HepG2 (cell line): Measurements from ENCODE around the gene SMYD1. TPM values are rescaled to one million over a fixed set of nuclear protein-coding genes. Genes with fewer than 3 reads are reported as not detected.

Experiments used
- ARNTL ChIP-seq: sonication (generic); formaldehyde crosslinking; IDR thresholded peaks from 2 replicates; pipeline ENCODE4 v1.4.0; 2020; ENCODE audit warnings: mild to moderate bottlenecking, missing genetic modification reagents
- CBX1 ChIP-seq: IDR thresholded peaks from one replicate; pipeline ENCODE4 v1.6.1; 2016; ENCODE audit warnings: antibody characterized with exemption, low read depth
- CEBPB ChIP-seq: IDR thresholded peaks from 2 replicates; pipeline ENCODE4 v1.6.1; 2011; ENCODE audit warnings: low read depth, low read length, improper control_type of control experiment, borderline replicate concordance
- CENPX ChIP-seq: sonication (generic); formaldehyde crosslinking; IDR thresholded peaks from 2 replicates; pipeline ENCODE4 v1.9.0; 2021; ENCODE audit warnings: mild to moderate bottlenecking, missing genetic modification reagents, moderate library complexity
- ISL2 ChIP-seq: sonication (generic); formaldehyde crosslinking; IDR thresholded peaks from 2 replicates; pipeline ENCODE4 v1.5.0; 2020; ENCODE audit warnings: missing genetic modification reagents
- RBM39 ChIP-seq: fragments of 200-400 bp; formaldehyde crosslinking; IDR thresholded peaks from one replicate; pipeline ENCODE4 v1.6.1; 2018; ENCODE audit warnings: antibody characterized with exemption, mild to moderate bottlenecking, low read depth, low read length; ENCODE audit not compliant: poor library complexity, severe bottlenecking
- SIX1 ChIP-seq: sonication (generic); formaldehyde crosslinking; IDR thresholded peaks from 2 replicates; pipeline ENCODE4 v1.4.0; 2020; ENCODE audit warnings: missing genetic modification reagents, borderline replicate concordance
- TRIM24 ChIP-seq: sonication (generic); formaldehyde crosslinking; IDR thresholded peaks from 2 replicates; pipeline ENCODE4 v1.8.0; 2022; ENCODE audit warnings: mild to moderate bottlenecking, missing genetic modification reagents
- ZMYM4 ChIP-seq: sonication (generic); formaldehyde crosslinking; IDR thresholded peaks from 2 replicates; pipeline ENCODE4 v1.8.1; 2023; ENCODE audit warnings: mild to moderate bottlenecking, missing genetic modification reagents
- ZNF614 ChIP-seq: IDR thresholded peaks from 2 replicates; pipeline ENCODE4 v1.6.1; 2018; ENCODE audit warnings: missing biosample characterization, missing genetic modification reagents, inconsistent platforms, borderline replicate concordance
- ZNF782 ChIP-seq: sonication (generic); formaldehyde crosslinking; IDR thresholded peaks from 2 replicates; pipeline ENCODE4 v1.4.0; 2020; ENCODE audit warnings: missing genetic modification reagents, mild to moderate bottlenecking, borderline replicate concordance
- polyA plus RNA-seq, 8 experiments: library from polyadenylated mRNA; depleted of rRNA in 3 of 8; stranded (reverse) in 7 of 8; unstranded in 1 of 8; fragments of >200 nt; fragmentation: Illumina TruSeq in 4 of 8; extraction: Trizol in 4 of 8; gene quantifications; 2 replicates each; pipeline versions ENCODE4 v1.2.1 to v1.2.3, GENCODE V29; 2011 to 2016; ENCODE audit warnings: low read depth in 4 of 8, missing spikeins in 1 of 8, mixed read lengths in 1 of 8; ENCODE audit not compliant: insufficient read depth in 1 of 8
- total RNA-seq, 5 experiments: library from RNA; depleted of rRNA; stranded (reverse); fragments of >200 nt; fragmentation: Illumina TruSeq; extraction: Trizol; gene quantifications; 2 replicates each; pipeline ENCODE4 v1.2.3, GENCODE V29; 2016; ENCODE audit warnings: low read depth in 1 of 5
- TF ChIP-seq, protein P1 (sequence below): sonication (generic); formaldehyde crosslinking; IDR thresholded peaks from 2 replicates; pipeline ENCODE4 v1.4.0; 2020; ENCODE audit warnings: missing genetic modification reagents
- TF ChIP-seq, protein P2 (sequence below): IDR thresholded peaks from 2 replicates; pipeline ENCODE4 v1.6.1; 2016; ENCODE audit warnings: low read depth
- TF ChIP-seq, protein P3 (sequence below): sonication (generic); formaldehyde crosslinking; IDR thresholded peaks from 2 replicates; pipeline ENCODE4 v1.9.0; 2021; ENCODE audit warnings: mild to moderate bottlenecking, missing genetic modification reagents
- TF ChIP-seq, protein P4 (sequence below): sonication (generic); formaldehyde crosslinking; IDR thresholded peaks from 2 replicates; pipeline ENCODE4 v1.5.1; 2020; ENCODE audit warnings: mild to moderate bottlenecking, missing genetic modification reagents

The SMYD1 gene
- total and polyA plus RNA-seq, 2 of the 13 experiments (the other 11 are each of a cell fraction or from before 2014, with no cell fraction given): not detected

DNA sequence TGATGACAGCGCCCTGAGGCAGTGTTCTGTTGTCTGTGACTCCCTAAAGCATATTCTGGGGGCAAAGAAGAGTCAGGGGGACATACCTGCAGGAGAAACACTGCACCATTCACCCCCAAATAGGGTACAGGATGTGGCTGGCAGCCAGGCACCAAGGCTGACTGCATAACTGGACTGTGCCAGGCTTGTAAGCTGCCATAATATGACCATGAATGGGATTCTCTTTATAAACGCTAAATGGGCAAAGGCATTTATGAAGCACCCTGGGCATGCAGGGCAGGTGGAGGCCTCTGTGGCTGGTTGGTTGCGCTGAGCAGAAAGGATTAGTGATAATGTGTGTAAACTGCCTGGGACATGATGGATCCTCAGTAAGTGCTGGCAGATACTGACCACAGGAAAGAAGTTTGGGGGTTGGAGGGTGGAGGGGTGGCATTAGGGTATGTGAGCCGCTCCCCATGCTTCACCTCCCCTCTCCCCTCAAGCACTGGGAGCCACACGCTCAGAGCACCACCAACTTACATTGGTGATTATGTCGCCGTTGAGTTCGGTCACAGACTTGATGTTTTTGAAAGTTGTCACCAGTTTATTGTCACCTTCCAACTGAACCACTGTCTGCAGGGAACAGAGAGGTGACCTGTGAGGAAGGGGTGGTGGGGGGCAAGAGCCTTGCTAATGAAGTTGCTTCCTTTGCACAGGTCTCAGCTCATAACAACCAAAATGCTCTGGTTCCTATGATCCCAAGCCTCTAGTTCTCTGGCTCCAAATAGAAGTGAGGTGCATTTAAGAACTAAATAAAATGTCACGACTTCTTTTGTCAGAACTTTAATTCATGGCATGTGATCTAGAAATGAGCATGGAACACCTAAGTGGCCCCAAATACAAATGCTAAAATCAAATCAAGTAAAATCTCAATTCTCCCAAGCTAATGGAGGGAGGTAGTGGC is 56.6 kb downstream of the SMYD1 start (continued):
- no peak for TF ChIP-seq SIX1
- TF ChIP-seq ISL2 (CRISPR knock-in tag): no peak; the same call in 1 of the 2 replicates
- TF ChIP-seq, protein P1, sequence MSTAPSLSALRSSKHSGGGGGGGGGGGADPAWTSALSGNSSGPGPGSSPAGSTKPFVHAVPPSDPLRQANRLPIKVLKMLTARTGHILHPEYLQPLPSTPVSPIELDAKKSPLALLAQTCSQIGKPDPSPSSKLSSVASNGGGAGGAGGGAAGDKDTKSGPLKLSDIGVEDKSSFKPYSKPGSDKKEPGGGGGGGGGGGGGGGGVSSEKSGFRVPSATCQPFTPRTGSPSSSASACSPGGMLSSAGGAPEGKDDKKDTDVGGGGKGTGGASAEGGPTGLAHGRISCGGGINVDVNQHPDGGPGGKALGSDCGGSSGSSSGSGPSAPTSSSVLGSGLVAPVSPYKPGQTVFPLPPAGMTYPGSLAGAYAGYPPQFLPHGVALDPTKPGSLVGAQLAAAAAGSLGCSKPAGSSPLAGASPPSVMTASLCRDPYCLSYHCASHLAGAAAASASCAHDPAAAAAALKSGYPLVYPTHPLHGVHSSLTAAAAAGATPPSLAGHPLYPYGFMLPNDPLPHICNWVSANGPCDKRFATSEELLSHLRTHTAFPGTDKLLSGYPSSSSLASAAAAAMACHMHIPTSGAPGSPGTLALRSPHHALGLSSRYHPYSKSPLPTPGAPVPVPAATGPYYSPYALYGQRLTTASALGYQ (CRISPR knock-in tag): no peak
- TF ChIP-seq CENPX (CRISPR knock-in tag): no peak
- TF ChIP-seq RBM39: no peak
- TF ChIP-seq, protein P2, sequence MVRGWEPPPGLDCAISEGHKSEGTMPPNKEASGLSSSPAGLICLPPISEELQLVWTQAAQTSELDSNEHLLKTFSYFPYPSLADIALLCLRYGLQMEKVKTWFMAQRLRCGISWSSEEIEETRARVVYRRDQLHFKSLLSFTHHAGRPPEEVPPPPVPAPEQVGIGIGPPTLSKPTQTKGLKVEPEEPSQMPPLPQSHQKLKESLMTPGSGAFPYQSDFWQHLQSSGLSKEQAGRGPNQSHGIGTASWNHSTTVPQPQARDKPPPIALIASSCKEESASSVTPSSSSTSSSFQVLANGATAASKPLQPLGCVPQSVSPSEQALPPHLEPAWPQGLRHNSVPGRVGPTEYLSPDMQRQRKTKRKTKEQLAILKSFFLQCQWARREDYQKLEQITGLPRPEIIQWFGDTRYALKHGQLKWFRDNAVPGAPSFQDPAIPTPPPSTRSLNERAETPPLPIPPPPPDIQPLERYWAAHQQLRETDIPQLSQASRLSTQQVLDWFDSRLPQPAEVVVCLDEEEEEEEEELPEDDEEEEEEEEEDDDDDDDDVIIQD (CRISPR knock-in tag): no peak
- TF ChIP-seq ZMYM4 (CRISPR knock-in tag): 0 out of 2 replicates have a peak, but pooled peaks have one; percentile 13
- TF ChIP-seq ZNF782 (CRISPR knock-in tag): no peak
- TF ChIP-seq, protein P3, sequence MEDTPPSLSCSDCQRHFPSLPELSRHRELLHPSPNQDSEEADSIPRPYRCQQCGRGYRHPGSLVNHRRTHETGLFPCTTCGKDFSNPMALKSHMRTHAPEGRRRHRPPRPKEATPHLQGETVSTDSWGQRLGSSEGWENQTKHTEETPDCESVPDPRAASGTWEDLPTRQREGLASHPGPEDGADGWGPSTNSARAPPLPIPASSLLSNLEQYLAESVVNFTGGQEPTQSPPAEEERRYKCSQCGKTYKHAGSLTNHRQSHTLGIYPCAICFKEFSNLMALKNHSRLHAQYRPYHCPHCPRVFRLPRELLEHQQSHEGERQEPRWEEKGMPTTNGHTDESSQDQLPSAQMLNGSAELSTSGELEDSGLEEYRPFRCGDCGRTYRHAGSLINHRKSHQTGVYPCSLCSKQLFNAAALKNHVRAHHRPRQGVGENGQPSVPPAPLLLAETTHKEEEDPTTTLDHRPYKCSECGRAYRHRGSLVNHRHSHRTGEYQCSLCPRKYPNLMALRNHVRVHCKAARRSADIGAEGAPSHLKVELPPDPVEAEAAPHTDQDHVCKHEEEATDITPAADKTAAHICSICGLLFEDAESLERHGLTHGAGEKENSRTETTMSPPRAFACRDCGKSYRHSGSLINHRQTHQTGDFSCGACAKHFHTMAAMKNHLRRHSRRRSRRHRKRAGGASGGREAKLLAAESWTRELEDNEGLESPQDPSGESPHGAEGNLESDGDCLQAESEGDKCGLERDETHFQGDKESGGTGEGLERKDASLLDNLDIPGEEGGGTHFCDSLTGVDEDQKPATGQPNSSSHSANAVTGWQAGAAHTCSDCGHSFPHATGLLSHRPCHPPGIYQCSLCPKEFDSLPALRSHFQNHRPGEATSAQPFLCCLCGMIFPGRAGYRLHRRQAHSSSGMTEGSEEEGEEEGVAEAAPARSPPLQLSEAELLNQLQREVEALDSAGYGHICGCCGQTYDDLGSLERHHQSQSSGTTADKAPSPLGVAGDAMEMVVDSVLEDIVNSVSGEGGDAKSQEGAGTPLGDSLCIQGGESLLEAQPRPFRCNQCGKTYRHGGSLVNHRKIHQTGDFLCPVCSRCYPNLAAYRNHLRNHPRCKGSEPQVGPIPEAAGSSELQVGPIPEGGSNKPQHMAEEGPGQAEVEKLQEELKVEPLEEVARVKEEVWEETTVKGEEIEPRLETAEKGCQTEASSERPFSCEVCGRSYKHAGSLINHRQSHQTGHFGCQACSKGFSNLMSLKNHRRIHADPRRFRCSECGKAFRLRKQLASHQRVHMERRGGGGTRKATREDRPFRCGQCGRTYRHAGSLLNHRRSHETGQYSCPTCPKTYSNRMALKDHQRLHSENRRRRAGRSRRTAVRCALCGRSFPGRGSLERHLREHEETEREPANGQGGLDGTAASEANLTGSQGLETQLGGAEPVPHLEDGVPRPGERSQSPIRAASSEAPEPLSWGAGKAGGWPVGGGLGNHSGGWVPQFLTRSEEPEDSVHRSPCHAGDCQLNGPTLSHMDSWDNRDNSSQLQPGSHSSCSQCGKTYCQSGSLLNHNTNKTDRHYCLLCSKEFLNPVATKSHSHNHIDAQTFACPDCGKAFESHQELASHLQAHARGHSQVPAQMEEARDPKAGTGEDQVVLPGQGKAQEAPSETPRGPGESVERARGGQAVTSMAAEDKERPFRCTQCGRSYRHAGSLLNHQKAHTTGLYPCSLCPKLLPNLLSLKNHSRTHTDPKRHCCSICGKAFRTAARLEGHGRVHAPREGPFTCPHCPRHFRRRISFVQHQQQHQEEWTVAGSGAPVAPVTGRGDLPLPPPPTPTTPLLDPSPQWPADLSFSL (CRISPR knock-in tag): no peak
- no peak for TF ChIP-seq CBX1
- TF ChIP-seq CEBPB: no peak
- no peak for TF ChIP-seq ZNF614 (CRISPR knock-in tag)
- TF ChIP-seq ARNTL (CRISPR knock-in tag): no peak
- TF ChIP-seq, protein P4, sequence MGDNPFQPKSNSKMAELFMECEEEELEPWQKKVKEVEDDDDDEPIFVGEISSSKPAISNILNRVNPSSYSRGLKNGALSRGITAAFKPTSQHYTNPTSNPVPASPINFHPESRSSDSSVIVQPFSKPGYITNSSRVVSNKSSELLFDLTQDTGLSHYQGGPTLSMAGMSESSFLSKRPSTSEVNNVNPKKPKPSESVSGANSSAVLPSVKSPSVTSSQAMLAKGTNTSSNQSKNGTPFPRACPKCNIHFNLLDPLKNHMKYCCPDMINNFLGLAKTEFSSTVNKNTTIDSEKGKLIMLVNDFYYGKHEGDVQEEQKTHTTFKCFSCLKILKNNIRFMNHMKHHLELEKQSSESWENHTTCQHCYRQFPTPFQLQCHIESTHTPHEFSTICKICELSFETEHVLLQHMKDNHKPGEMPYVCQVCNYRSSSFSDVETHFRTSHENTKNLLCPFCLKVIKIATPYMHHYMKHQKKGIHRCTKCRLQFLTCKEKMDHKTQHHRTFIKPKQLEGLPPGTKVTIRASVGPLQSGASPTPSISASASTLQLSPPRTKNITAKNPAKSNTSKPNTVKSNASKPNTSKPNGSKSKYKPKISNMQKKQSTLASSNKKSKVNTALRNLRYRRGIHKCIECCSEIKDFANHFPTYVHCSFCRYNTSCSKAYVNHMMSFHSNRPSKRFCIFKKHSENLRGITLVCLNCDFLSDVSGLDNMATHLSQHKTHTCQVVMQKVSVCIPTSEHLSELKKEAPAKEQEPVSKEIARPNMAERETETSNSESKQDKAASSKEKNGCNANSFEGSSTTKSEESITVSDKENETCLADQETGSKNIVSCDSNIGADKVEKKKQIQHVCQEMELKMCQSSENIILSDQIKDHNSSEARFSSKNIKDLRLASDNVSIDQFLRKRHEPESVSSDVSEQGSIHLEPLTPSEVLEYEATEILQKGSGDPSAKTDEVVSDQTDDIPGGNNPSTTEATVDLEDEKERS: 0 out of 2 replicates have a peak, but pooled peaks have one; percentile 67
- TF ChIP-seq TRIM24 (CRISPR knock-in tag): no peak
